ENCODE data around the gene UBAC1.

Gene UBAC1

GRCh38 chr9:135956802-135957174, 4.4 kb downstream of the UBAC1 start:
- DNase-seq (ENCODE audit: low read depth in 1 of 2, low spot score in 1 of 2) = no peak
- Histone ChIP-seq H3K27me3 (ENCODE audit: insufficient read depth, poor library complexity, severe bottlenecking) (no peaks in the 10 kb centered on the region), H3K27ac (replicated peaks) (no peak overlapping the region), H3K4me3 (replicated peaks; ENCODE audit: insufficient read depth, low read length) (no peak overlapping the region)
- no peak for TF ChIP-seq REST (IDR thresholded peaks at IDR 0.05; ENCODE audit: insufficient replicate concordance, low read depth)
- no peak for TF ChIP-seq SPI1 (IDR thresholded peaks at IDR 0.05; ENCODE audit: borderline replicate concordance, low read depth)
- no peak for TF ChIP-seq POLR2AphosphoS5 (IDR thresholded peaks at IDR 0.05; ENCODE audit: low read depth)
- TF ChIP-seq CTCF (IDR thresholded peaks at IDR 0.05; ENCODE audit: insufficient read depth, low read length) = no peak
- no peak for TF ChIP-seq GABPA (IDR thresholded peaks at IDR 0.05; ENCODE audit: low read depth)

GRCh38 chr9:135955934-135956801, 5.0 kb downstream of the UBAC1 start:
- DNase-seq (ENCODE audit: low read depth in 1 of 2, low spot score in 1 of 2) = no peak
- H3K27ac ChIP-seq (replicated peaks) = no peak overlapping the region

More at GRCh38 chr9:135955934-135956801, 5.0 kb downstream of the UBAC1 start:
- no peak overlapping the region for H3K4me3 ChIP-seq (replicated peaks; ENCODE audit: insufficient read depth, low read length)
- TF ChIP-seq CTCF (IDR thresholded peaks at IDR 0.05; ENCODE audit: insufficient read depth, low read length) = no peak
- no peak for TF ChIP-seq GABPA (IDR thresholded peaks at IDR 0.05; ENCODE audit: low read depth)
- no peak for TF ChIP-seq SPI1 (IDR thresholded peaks at IDR 0.05; ENCODE audit: borderline replicate concordance, low read depth)
- TF ChIP-seq POLR2AphosphoS5 (IDR thresholded peaks at IDR 0.05; ENCODE audit: low read depth) = no peak
- no peak for TF ChIP-seq REST (IDR thresholded peaks at IDR 0.05; ENCODE audit: insufficient replicate concordance, low read depth)
- no peaks in the 10 kb centered on the region for H3K27me3 ChIP-seq (ENCODE audit: insufficient read depth, poor library complexity, severe bottlenecking)

All from HL-60 (cell line).